Effector memory CD4-positive, alpha-beta T cell (primary cell): ENCODE measurements around the gene GPLD1.
"Not testable (repeated sequence)": the region's sequence is repeated elsewhere in the genome, so short reads cannot be mapped to it uniquely, and the experiment has no call there.

Experiments used
- DNase-seq, 3 donors: peaks; one replicate each; pipeline ENCODE4 v3.0.0-alpha.2; 2020
- H3K27ac ChIP-seq: 2 replicates; pipeline ENCODE4 v1.7.0; 2013; ENCODE audit warnings: mild to moderate bottlenecking, low read length, moderate library complexity; ENCODE audit not compliant: insufficient read depth, poor library complexity, severe bottlenecking
- H3K27me3 ChIP-seq: replicated peaks from 2 replicates; pipeline ENCODE4 v1.7.0; 2013; ENCODE audit warnings: mild to moderate bottlenecking, low read length; ENCODE audit not compliant: insufficient read depth, control insufficient read depth, poor library complexity, severe bottlenecking
- H3K36me3 ChIP-seq: 2 replicates; pipeline ENCODE4 v1.7.0; 2013; ENCODE audit warnings: mild to moderate bottlenecking, low read length, moderate library complexity; ENCODE audit not compliant: control insufficient read depth, insufficient read depth
- H3K4me1 ChIP-seq: 2 replicates; pipeline ENCODE4 v1.7.0; 2013; ENCODE audit warnings: low read length, mild to moderate bottlenecking; ENCODE audit not compliant: control insufficient read depth, insufficient read depth, poor library complexity, severe bottlenecking
- H3K4me3 ChIP-seq: 2 replicates; pipeline ENCODE4 v1.7.0; 2013; ENCODE audit warnings: low read length, low read depth, mild to moderate bottlenecking; ENCODE audit not compliant: insufficient read depth, poor library complexity, severe bottlenecking
- H3K9me3 ChIP-seq: 2 replicates; pipeline ENCODE4 v1.7.0; 2013; ENCODE audit warnings: mild to moderate bottlenecking, low read length, moderate library complexity; ENCODE audit not compliant: control insufficient read depth

Gene GPLD1

DNA sequence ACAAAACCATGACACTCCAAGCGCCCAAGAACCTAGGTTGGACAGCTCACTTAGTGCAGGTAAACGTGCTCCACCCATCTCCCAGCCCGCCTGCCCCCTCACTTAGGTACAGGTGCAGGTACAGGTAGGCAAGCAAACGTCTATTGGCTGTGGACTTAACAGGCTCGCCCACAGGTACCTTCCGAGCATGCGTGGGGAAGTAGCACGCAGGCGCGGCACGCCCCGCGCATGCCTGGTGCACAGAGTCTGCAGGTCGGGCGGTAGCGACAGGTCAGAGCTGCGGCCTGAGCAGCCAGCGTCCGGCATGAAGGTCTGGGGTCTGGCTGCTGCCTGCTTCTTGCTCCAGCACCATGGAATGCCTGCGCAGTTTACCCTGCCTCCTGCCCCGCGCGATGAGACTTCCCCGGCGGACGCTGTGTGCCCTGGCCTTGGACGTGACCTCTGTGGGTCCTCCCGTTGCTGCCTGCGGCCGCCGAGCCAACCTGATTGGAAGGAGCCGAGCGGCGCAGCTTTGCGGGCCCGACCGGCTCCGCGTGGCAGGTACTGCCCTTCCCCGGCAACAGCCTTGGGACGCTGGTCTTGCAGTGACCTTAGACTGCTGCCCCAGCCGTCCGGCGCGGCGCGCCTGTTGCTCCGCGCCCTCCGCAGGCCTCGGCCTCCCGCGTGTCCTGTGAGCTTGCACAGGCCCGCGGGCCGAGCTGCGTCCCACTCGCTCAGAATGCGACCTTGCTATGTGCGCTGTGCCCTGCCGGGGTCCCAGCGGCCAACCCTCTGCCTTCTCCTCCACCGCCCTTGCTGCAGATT is 86.5 kb downstream of the GPLD1 start, which contains the start of gene MRS2:
MRS2 (plus strand) TSS at position 240 of the 804 bp plus-strand sequence; CDS start at position 351, 111 bp downstream.
- peak; percentile 37 to 67 (median 60) for DNase-seq
- H3K4me1 ChIP-seq: no peaks in the 10 kb centered on the region
- no peak within 1 kb of the TSS for H3K27ac ChIP-seq
- H3K4me3 ChIP-seq: peak within 1 kb of the TSS; percentile 80
- H3K9me3 ChIP-seq: no peaks in the 10 kb centered on the region
- H3K36me3 ChIP-seq: peaks cover 12% of the 10 kb centered on the region
- no peaks in the 10 kb centered on the region for H3K27me3 ChIP-seq

DNA sequence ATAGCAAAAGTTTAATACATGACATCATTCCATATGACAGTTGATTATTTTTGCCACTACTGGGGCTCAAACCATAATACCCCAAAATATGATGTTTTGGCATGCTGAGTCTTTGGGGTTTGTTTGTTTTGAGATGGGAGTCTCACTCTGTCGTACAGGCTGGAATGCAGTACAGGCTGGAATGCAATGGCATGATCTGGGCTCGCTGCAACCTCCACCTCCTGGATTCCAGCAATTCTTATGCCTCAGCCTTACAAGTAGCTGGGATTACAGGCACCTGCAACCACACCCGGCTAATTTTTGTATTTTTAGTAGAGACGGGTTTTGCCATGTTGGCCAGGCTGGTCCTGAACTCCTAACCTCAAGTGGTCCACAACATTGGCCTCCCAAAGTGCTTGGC is 87.9 kb downstream of the GPLD1 start:
- no peaks in the 10 kb centered on the region for H3K4me1 ChIP-seq
- H3K9me3 ChIP-seq: no peaks in the 10 kb centered on the region
- no peak overlapping the region for H3K27ac ChIP-seq
- H3K4me3 ChIP-seq: no peak overlapping the region
- no peaks in the 10 kb centered on the region for H3K27me3 ChIP-seq
- DNase-seq: no peak
- H3K36me3 ChIP-seq: peaks cover 4% of the 10 kb centered on the region

DNA sequence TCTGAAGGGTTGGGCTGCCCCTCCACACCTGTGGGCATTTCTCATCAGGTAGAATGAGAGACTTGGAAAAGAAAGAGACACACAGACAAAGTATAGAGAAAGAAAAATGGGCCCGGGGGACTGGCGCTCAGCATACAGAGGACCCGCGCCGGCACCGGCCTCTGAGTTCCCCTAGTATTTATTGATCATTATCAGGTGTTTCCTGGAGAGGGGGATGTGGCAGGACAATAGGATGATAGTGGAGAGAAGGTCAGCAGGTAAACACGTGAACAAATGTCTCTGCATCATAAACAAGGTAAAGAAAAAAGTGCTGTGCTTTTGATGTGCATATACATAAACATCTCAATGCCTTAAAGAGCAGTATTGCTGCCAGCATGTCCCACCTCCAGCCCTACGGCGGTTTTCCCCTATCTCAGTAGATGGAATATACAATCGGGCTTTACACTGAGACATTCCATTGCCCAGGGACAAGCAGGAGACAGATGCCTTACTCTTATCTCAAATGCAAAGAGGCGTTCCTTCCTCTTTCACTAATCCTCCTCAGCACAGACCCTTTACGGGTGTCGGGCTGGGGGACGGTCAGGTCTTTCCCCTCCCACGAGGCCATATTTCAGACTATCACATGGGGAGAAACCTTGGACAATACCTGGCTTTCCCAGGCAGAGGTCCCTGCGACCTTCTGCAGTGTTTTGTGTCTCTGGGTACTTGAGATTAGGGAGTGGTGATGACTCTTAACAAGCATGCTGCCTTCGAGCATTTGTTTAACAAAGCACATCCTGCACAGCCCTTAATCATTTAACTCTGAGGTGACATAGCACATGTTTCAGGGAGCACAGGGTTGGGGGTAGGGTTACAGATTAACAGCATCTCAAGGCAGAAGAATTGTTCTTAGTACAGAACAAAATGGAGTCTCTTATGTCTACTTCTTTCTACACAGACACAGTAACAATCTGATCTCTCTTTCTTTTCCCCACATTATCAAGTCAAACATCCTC is 89.0 kb downstream of the GPLD1 start:
- not testable (repeated sequence) for DNase-seq, H3K36me3 ChIP-seq, H3K27ac ChIP-seq, H3K4me3 ChIP-seq, H3K9me3 ChIP-seq, H3K27me3 ChIP-seq, H3K4me1 ChIP-seq

DNA sequence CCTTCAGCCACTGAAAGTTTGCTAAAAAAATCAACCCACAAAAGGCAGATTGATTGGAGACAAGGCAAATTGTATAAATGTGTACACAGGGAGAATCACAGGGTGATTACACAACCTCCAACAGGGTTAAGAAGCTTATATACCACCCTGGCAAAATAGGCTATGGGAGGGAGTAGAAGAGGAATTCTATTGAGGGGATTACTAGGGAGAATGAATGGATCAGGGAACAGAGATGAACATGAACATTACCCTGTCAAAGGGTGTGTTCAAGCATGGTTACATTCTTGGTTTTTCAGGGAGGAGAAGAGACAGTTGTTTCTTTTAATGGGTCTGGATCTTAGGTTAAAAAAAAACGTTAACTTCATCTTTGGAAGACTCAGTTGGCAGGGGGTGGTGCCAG is 91.7 kb downstream of the GPLD1 start:
- Histone ChIP-seq H3K9me3 (no peaks in the 10 kb centered on the region), H3K27ac (no peak overlapping the region)

DNA sequence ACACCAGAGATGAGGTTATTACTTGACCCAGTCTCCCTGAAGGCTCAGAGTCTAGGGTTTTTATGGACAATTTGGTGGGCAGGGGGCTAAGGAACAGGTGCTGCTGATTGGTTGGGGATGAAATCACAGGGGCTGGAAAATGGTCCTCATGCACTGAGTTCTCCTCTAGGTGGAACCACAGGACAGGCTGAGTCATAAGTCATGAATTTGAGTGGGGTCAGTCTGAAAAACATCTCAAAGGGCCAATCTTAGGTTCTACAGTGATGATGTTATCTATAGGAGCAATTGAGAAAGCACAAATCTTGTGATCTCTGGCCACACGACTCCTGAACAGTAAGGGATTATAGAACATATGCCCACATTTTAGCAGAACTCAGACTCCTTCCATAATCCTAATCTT is 92.6 kb downstream of the GPLD1 start:
- no peaks in the 10 kb centered on the region for H3K9me3 ChIP-seq
- H3K4me3 ChIP-seq: no peak overlapping the region
- H3K27ac ChIP-seq: no peak overlapping the region
- no peak for DNase-seq
- no peaks in the 10 kb centered on the region for H3K27me3 ChIP-seq
- H3K36me3 ChIP-seq: no peaks in the 10 kb centered on the region
- no peaks in the 10 kb centered on the region for H3K4me1 ChIP-seq

More for the DNA sequence above, 91.7 kb downstream of the GPLD1 start:
- no peaks in the 10 kb centered on the region for H3K27me3 ChIP-seq
- DNase-seq: no peak
- no peaks in the 10 kb centered on the region for H3K4me1 ChIP-seq
- no peaks in the 10 kb centered on the region for H3K36me3 ChIP-seq
- no peak overlapping the region for H3K4me3 ChIP-seq

DNA sequence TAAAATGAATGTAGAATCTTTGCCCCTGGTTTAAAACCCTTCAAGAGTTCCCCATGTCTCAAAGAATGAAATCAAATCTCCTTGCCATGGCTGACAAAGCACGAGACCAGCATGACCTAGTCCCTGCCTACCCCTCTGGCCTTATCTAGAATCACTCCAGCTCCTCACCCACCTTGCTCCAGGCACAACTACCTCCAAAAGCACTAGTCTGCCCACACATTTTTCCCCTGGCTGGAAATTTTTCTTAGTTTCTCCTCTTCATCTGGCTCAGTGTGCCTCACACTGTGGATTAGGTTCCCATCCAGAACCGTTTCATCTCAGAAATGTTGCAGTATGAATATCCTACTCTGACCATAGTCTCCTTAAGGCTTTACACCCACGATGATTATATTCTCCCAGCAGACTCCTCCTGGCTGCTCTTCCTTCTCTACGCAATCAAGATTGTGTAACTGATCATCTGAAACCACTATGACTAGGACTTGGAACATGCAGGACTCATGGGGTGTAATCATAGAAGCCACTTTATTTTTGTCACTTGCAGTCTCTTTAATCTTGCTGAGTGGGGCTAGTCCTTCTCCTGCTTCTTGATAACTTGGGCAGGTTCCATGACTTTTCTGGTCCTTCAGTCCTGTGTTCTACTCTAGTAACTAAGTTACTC is 94.5 kb downstream of the GPLD1 start:
- Histone ChIP-seq H3K36me3 (no peaks in the 10 kb centered on the region), H3K4me3 (no peak overlapping the region), H3K4me1 (no peaks in the 10 kb centered on the region), H3K27ac (no peak overlapping the region), H3K9me3 (no peaks in the 10 kb centered on the region), H3K27me3 (no peaks in the 10 kb centered on the region)
- DNase-seq: no peak

DNA sequence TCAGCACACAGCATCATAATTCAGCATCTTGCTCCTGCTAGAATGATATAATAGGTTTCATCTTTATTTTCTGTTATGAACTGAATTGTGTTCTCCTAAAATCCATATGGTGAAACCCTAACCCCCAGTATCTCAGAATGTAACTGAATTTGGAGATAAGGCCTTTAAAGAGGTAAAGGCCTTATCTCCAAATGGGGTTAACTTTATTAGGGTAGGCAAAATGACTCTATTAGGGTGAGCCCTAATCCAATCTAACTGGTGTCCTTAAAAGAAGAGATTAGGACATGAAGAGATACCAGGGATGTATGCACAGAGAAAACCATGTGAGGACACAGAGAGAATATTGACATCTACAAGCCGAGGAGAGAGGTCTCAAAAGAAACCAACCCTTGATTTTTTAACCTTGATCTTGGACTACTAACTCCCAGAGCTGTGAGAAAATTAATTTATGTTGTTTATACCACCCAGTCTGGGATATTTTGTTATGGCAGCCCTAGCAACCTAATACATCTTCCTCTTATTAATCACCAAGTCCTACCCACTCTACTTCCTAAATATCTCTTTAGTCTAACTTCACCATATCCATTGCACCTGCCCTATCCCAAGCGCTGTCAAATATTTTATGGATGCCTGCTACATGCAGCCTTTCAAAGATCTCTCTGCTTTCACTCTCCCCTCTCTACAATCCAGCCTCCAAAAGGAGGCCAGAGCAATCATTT is 95.2 kb downstream of the GPLD1 start:
- no peaks in the 10 kb centered on the region for H3K4me1 ChIP-seq
- H3K27ac ChIP-seq: no peak overlapping the region
- no peaks in the 10 kb centered on the region for H3K27me3 ChIP-seq
- no peaks in the 10 kb centered on the region for H3K9me3 ChIP-seq
- H3K4me3 ChIP-seq: no peak overlapping the region
- H3K36me3 ChIP-seq: no peaks in the 10 kb centered on the region
- DNase-seq: no peak

DNA sequence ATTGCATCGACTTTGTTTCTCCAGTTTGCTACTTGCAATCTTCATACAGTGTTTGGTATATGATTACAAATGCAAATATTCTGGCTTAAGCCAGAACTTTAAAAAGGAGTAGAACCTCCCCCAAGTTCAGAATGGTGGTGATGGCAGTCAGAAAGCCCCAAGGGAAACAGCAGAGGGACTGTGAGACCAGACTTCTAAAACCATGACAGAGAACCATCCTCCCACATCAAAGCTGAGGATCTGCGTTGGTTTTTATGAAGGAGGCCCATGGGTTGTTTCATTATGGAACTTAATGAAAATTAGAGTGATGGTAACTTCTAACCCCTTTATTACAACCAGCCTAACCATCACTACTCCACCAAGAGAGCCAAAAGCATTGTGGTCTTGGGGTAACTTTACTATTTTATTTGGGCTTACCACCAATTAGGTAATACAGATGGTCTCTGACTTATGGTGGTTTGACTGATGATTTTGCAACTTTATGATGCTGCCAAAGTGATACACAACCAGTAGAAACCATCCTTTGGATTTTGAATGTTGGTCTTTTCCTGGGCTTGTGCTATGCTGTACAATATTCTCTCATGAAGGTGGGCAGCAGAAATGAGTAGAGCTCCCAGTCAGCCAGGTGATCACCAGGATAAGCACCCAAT is 97.5 kb downstream of the GPLD1 start:
- no peak overlapping the region for H3K4me3 ChIP-seq
- H3K27ac ChIP-seq: no peak overlapping the region
- no peaks in the 10 kb centered on the region for H3K9me3 ChIP-seq
- DNase-seq: no peak
- no peaks in the 10 kb centered on the region for H3K4me1 ChIP-seq
- H3K27me3 ChIP-seq: no peaks in the 10 kb centered on the region
- H3K36me3 ChIP-seq: no peaks in the 10 kb centered on the region

DNA sequence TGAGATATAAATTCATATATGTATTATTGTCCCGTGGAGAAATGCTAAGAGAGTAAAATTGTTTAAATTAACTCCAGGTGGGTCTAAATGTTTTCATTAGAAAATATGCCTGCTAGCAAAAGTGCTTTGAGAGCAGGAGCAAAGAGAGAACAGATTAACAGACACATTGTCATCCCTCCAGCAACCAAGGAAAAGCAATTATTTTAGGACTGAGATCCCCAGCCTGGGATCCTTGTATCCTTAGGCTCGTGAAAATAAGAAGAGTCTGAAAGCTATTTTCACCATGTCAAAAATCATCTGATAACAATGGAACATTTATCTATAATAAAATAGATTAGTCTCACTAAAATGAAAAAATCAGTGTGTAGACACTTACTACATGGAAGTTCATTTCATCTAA is 98.2 kb downstream of the GPLD1 start:
- no peaks in the 10 kb centered on the region for H3K4me1 ChIP-seq
- H3K4me3 ChIP-seq: no peak overlapping the region
- H3K27me3 ChIP-seq: no peaks in the 10 kb centered on the region
- H3K27ac ChIP-seq: no peak overlapping the region
- H3K9me3 ChIP-seq: no peaks in the 10 kb centered on the region
- no peak for DNase-seq
- H3K36me3 ChIP-seq: no peaks in the 10 kb centered on the region
